Measurements from ENCODE around the gene RSPH1. TPM values are rescaled to one million over a fixed set of nuclear protein-coding genes. Genes with fewer than 3 reads are reported as not detected.

The RSPH1 gene
- total and polyA plus RNA-seq, 4 donors, result 0.09 to 0.17 (median 0.16) TPM; not detected in 1

GRCh38 chr21:42539931-42540343, 43.9 kb upstream of the RSPH1 start:
- TF ChIP-seq RAD21 (IDR thresholded peaks at IDR 0.05) (peak in 1 of 2 donors; percentile 15), JUND (IDR thresholded peaks at IDR 0.05) (no peak)

GRCh38 chr21:42539342-42539741, 43.3 kb upstream of the RSPH1 start:
- H3K9me3 ChIP-seq (ENCODE audit: control insufficient read depth in 4 of 4, low read length in 3 of 4), result no peaks in the 10 kb centered on the region
- peaks cover 0 to 13% (median 4%) of the 10 kb centered on the region in 4 donors for H3K36me3 ChIP-seq (ENCODE audit: control insufficient read depth in 4 of 4, insufficient read depth in 3 of 4, low read depth in 1 of 4, low read length in 3 of 4)
- no peak overlapping the region for H3K4me3 ChIP-seq (ENCODE audit: low read depth in 1 of 3, low read length in 3 of 3)
- no peaks in the 10 kb centered on the region for H3K27me3 ChIP-seq (ENCODE audit: control insufficient read depth in 4 of 4, insufficient read depth in 4 of 4, low read length in 3 of 4)
- H3K9ac ChIP-seq (ENCODE audit: low read depth in 1 of 2, low read length in 2 of 2), result peak overlapping the region in 1 of 2 donors; percentile 6
- no peak for DNase-seq (ENCODE audit: low spot score)
- WGBS, result 72% methylated on average over 17 of the region's 17 CpGs
- TF ChIP-seq GABPA (IDR thresholded peaks at IDR 0.05 in 1 of 2, conservative IDR thresholded peaks at IDR 0.05 in 1 of 2) (peak in 1 of 2 donors; percentile 28), NR2F2 (IDR thresholded peaks at IDR 0.05) (no peak), SP1 (IDR thresholded peaks at IDR 0.05) (peak; percentile 19), FOXA2 (IDR thresholded peaks at IDR 0.05) (peak; percentile 8), RXRA (IDR thresholded peaks at IDR 0.05) (peak in 1 of 2 donors; percentile 51), REST (IDR thresholded peaks at IDR 0.05) (peak; percentile 10), FOXA1 (IDR thresholded peaks at IDR 0.05) (no peak), ZBTB33 (IDR thresholded peaks at IDR 0.05) (no peak), HNF4A (conservative IDR thresholded peaks at IDR 0.05) (peak; percentile 30 to 53), HNF4G (IDR thresholded peaks at IDR 0.05) (no peak), EGR1 (IDR thresholded peaks at IDR 0.05; ENCODE audit: low read depth in 2 of 2) (peak in 1 of 2 donors; percentile 44), TAF1 (conservative IDR thresholded peaks at IDR 0.05) (no peak), JUND (IDR thresholded peaks at IDR 0.05) (peak in 1 of 2 donors; percentile 9), RAD21 (IDR thresholded peaks at IDR 0.05) (no peak), MAX (IDR thresholded peaks at IDR 0.05) (no peak), ATF3 (IDR thresholded peaks at IDR 0.05) (no peak), CTCF (IDR thresholded peaks at IDR 0.05; ENCODE audit: low read depth, low read length, missing input control) (no peak), YY1 (IDR thresholded peaks at IDR 0.05) (no peak)
- no peak overlapping the region for H3K27ac ChIP-seq (ENCODE audit: low read depth in 1 of 2, low read length in 2 of 2)
- H3K4me1 ChIP-seq (ENCODE audit: control insufficient read depth in 4 of 4, insufficient read depth in 4 of 4, low read length in 3 of 4), result peaks cover 0 to 11% (median 4%) of the 10 kb centered on the region in 4 donors

More at GRCh38 chr21:42539931-42540343, 43.9 kb upstream of the RSPH1 start:
- Histone ChIP-seq H3K36me3 (ENCODE audit: control insufficient read depth in 4 of 4, insufficient read depth in 3 of 4, low read depth in 1 of 4, low read length in 3 of 4) (peaks cover 0 to 13% (median 5%) of the 10 kb centered on the region in 4 donors), H3K4me3 (ENCODE audit: low read depth in 1 of 3, low read length in 3 of 3) (no peak overlapping the region), H3K27me3 (ENCODE audit: control insufficient read depth in 4 of 4, insufficient read depth in 4 of 4, low read length in 3 of 4) (no peaks in the 10 kb centered on the region), H3K4me1 (ENCODE audit: control insufficient read depth in 4 of 4, insufficient read depth in 4 of 4, low read length in 3 of 4) (peaks cover 0 to 9% (median 4%) of the 10 kb centered on the region in 4 donors), H3K9ac (ENCODE audit: low read depth in 1 of 2, low read length in 2 of 2) (no peak overlapping the region), H3K27ac (ENCODE audit: low read depth in 1 of 2, low read length in 2 of 2) (no peak overlapping the region), H3K9me3 (ENCODE audit: control insufficient read depth in 4 of 4, low read length in 3 of 4) (no peaks in the 10 kb centered on the region)
- no peak for DNase-seq (ENCODE audit: low spot score)
- WGBS, result 94% methylated on average over 7 of the region's 7 CpGs
